ENCODE data around the gene VDAC1. TPM values are rescaled to one million over a fixed set of nuclear protein-coding genes. Genes with fewer than 3 reads are reported as not detected.
A peak's percentile ranks its signal among the peaks of the same experiment; 100 is the strongest.

VDAC1 gene
- total and polyA plus RNA-seq, 2 donors (not counting 1 experiment from before 2014, with no cell fraction given), result 27.8 to 60.7 TPM

GRCh38 chr5:133968204-133968980, 36.4 kb downstream of the VDAC1 start, which contains the start of gene C5orf15:
Gene C5orf15 (minus strand): TSS chr5:133968625. CDS start chr5:133968584, 41 bp downstream.
- 1% methylated on average over 45 of the region's 48 CpGs for WGBS (ENCODE audit: insufficient coverage)

More at GRCh38 chr5:133968204-133968980, 36.4 kb downstream of the VDAC1 start, which contains the start of gene C5orf15:
- H3K27me3 Mint-ChIP-seq, result no peaks in the 10 kb centered on the region
- POLR2A ChIA-PET, result interaction anchor here (0.7 to 1.3 kb wide), 5 partner anchors 21 to 98 kb away, joined by 3 to 5 read pairs (median 3); no protein-coding TSS in a partner anchor
- peaks cover 60% of the 10 kb centered on the region for H3K79me2 ChIP-seq (ENCODE audit: control insufficient read depth, insufficient read depth, low read length)
- CTCF ChIA-PET, result interaction anchor here (1.6 to 2.0 kb wide), 2 partner anchors 99 to 545 kb away, joined by 5 to 7 read pairs; no protein-coding TSS in a partner anchor
- ATAC-seq (ENCODE audit: low read depth), result peak; percentile 95
- intact Hi-C loops (cut with micrococcal nuclease), result loop anchor here (1.0 to 10.0 kb wide), 5 partner anchors 35 to 1006 kb away; partner anchors contain the start of genes AFF4, VDAC1 and ZCCHC10
- H3K27ac ChIP-seq (ENCODE audit: low read length in 2 of 2), result peak within 1 kb of the TSS; percentile 89 to 94
- H3K4me2 ChIP-seq (replicated peaks; ENCODE audit: low read depth, low read length, poor library complexity, severe bottlenecking), result peak within 1 kb of the TSS; percentile 94
- H3K4me3 ChIP-seq (ENCODE audit: control extremely low read depth in 1 of 5, extremely low read depth in 1 of 5, insufficient read depth in 1 of 5, low read depth in 2 of 5, low read length in 4 of 5), result peak within 1 kb of the TSS; percentile 82 to 88 (median 85)
- peaks cover 0 to 4% (median 0%) of the 10 kb centered on the region in 3 donors for H3K9me3 ChIP-seq (ENCODE audit: control extremely low read depth in 1 of 3, control insufficient read depth in 2 of 3, insufficient read depth in 1 of 3, low read length in 2 of 3)
- H3K4me1 ChIP-seq (ENCODE audit: control insufficient read depth in 2 of 2, insufficient read depth in 2 of 2, low read length in 2 of 2), result peaks cover 25 to 26% of the 10 kb centered on the region in 2 donors
- H3K4me1 Mint-ChIP-seq, result peaks cover 52% of the 10 kb centered on the region
- H3K4me3 Mint-ChIP-seq, result peak within 1 kb of the TSS; percentile 95
- H3K27ac Mint-ChIP-seq, result peak within 1 kb of the TSS; percentile 97
- no peak for TF ChIP-seq CTCF (IDR thresholded peaks at IDR 0.05)
- no peak for TF ChIP-seq EZH2 (IDR thresholded peaks at IDR 0.05; ENCODE audit: borderline replicate concordance, insufficient read depth, low read depth, low read length, poor library complexity, severe bottlenecking)
- DNase-seq, result peak; percentile 96
- H3K36me3 ChIP-seq (replicated peaks in 1 of 2; ENCODE audit: control extremely low read depth in 1 of 2, control insufficient read depth in 1 of 2, extremely low read depth in 1 of 2, insufficient read depth in 2 of 2, low read length in 1 of 2), result peaks cover 6% of the 10 kb centered on the region in 2 experiments
- peak within 1 kb of the TSS; percentile 97 for H3K9ac ChIP-seq (ENCODE audit: low read length)
- no peaks in the 10 kb centered on the region for H4K20me1 ChIP-seq (ENCODE audit: control insufficient read depth, insufficient read depth, low read length, poor library complexity, severe bottlenecking)
- H3K9me3 Mint-ChIP-seq (ENCODE audit: insufficient read depth), result no peaks in the 10 kb centered on the region
- no peaks in the 10 kb centered on the region for H3K27me3 ChIP-seq (replicated peaks in 1 of 4; ENCODE audit: control extremely low read depth in 1 of 4, control insufficient read depth in 3 of 4, insufficient read depth in 4 of 4, low read length in 3 of 4)
- H2AFZ ChIP-seq (ENCODE audit: insufficient read depth, low read depth, low read length, poor library complexity, severe bottlenecking), result peak within 1 kb of the TSS; percentile 88
